MCF 10A (cell line): ENCODE results near the gene CMTM4. TPM values are rescaled to one million over a fixed set of nuclear protein-coding genes. Genes with fewer than 3 reads are reported as not detected.

Source experiments
- BruUV-seq: library from RNA; stranded (reverse); fragments of 400-500 nt; replicated peaks from 2 replicates; lab custom pipeline; 2021; lab: Mats Ljungman, UMichigan
- CTCF ChIA-PET: fragments of 300-600 bp; sonication (Branson Sonifier 250); formaldehyde crosslinking; extraction: SDS; loops from one replicate; lab custom pipeline; 2021; ENCODE audit warnings: antibody characterized with exemption, inconsistent platforms; lab: Yijun Ruan, JAX
- POLR2A ChIA-PET: fragments of 300-600, 350-650 bp; sonication (Branson Sonifier 250); formaldehyde crosslinking; extraction: SDS; loops from one replicate; lab custom pipeline; 2020; ENCODE audit warnings: antibody characterized with exemption, inconsistent platforms; lab: Yijun Ruan, JAX
- DNase-seq: peaks from one replicate; pipeline ENCODE4 v3.0.0-alpha.2; 2018; ENCODE audit not compliant: unreplicated experiment
- H3K27ac Mint-ChIP-seq: one replicate; pipeline ENCODE4 v1.8.0; 2022; ENCODE audit warnings: mild to moderate bottlenecking, low read depth, mixed read lengths; ENCODE audit not compliant: unreplicated experiment
- H3K27me3 Mint-ChIP-seq: one replicate; pipeline ENCODE4 v1.8.0; 2022; ENCODE audit warnings: mixed read lengths; ENCODE audit not compliant: insufficient read depth, unreplicated experiment
- H3K36me3 Mint-ChIP-seq: one replicate; pipeline ENCODE4 v1.8.0; 2022; ENCODE audit warnings: mild to moderate bottlenecking, moderate library complexity, mixed read lengths; ENCODE audit not compliant: insufficient read depth, unreplicated experiment
- H3K4me1 Mint-ChIP-seq: one replicate; pipeline ENCODE4 v1.8.0; 2022; ENCODE audit warnings: mixed read lengths; ENCODE audit not compliant: insufficient read depth, unreplicated experiment
- H3K4me3 Mint-ChIP-seq: one replicate; pipeline ENCODE4 v1.8.0; 2022; ENCODE audit warnings: mild to moderate bottlenecking, moderate library complexity, mixed read lengths; ENCODE audit not compliant: unreplicated experiment
- H3K9me3 Mint-ChIP-seq: one replicate; pipeline ENCODE4 v1.8.0; 2022; ENCODE audit warnings: mixed read lengths; ENCODE audit not compliant: unreplicated experiment
- CTCF ChIP-seq: fragments of 200-600 bp; IDR thresholded peaks from one replicate; pipeline ENCODE4 v1.8.0; 2022; ENCODE audit warnings: antibody characterized with exemption, mild to moderate bottlenecking; ENCODE audit not compliant: unreplicated experiment
- intact Hi-C: fragments of 100-400 bp; cut with micrococcal nuclease; formaldehyde crosslinking; loops from 2 replicates; pipeline ENCODE4 v1.14.1; 2022
- total RNA-seq: library from RNA; stranded (reverse); gene quantifications from 2 replicates; pipeline ENCODE4 v1.2.3, GENCODE V29; 2022

CMTM4 gene
- total RNA-seq, 1 experiment from 2014 or later: 27.2 TPM

- TF ChIP-seq CTCF: peak; percentile 54
- Mint-ChIP-seq H3K4me3 (no peak overlapping the region), H3K27ac (no peak overlapping the region), H3K9me3 (no peaks in the 10 kb centered on the region), H3K4me1 (no peaks in the 10 kb centered on the region), H3K27me3 (no peaks in the 10 kb centered on the region), H3K36me3 (peaks cover 6% of the 10 kb centered on the region)
- no TSS peak for BruUV-seq
- ChIA-PET CTCF (interaction anchor here (0.5 to 1.2 kb wide), 7 partner anchors 14 to 310 kb away, joined by 3 to 4 read pairs (median 3); no protein-coding TSS in a partner anchor), POLR2A (no interaction called here)
- intact Hi-C loops: loop anchor here (2.0 kb wide), 1 partner anchor 110 kb away; no protein-coding TSS in a partner anchor
- peak; percentile 53 for DNase-seq
These were observed 107.4 kb downstream of the CMTM4 start for GRCh38 chr16:66588981-66589713.

- intact Hi-C loops: loop anchor here (2.0 kb wide), 1 partner anchor 109 kb away; no protein-coding TSS in a partner anchor
- BruUV-seq: no TSS peak
- Mint-ChIP-seq H3K4me1 (no peaks in the 10 kb centered on the region), H3K36me3 (peaks cover 6% of the 10 kb centered on the region), H3K4me3 (no peak overlapping the region), H3K27ac (no peak overlapping the region), H3K27me3 (no peaks in the 10 kb centered on the region), H3K9me3 (no peaks in the 10 kb centered on the region)
- POLR2A ChIA-PET: no interaction called here
- CTCF ChIA-PET: no interaction called here
- no peak for TF ChIP-seq CTCF
- no peak for DNase-seq
These were observed 108.5 kb downstream of the CMTM4 start for GRCh38 chr16:66587881-66588600.

- intact Hi-C loops: no loop called here
- DNase-seq: no peak
- Mint-ChIP-seq H3K4me1 (peaks cover 13% of the 10 kb centered on the region), H3K4me3 (no peak overlapping the region), H3K36me3 (peaks cover 6% of the 10 kb centered on the region), H3K27ac (no peak overlapping the region), H3K9me3 (no peaks in the 10 kb centered on the region), H3K27me3 (no peaks in the 10 kb centered on the region)
- no TSS peak for BruUV-seq
- POLR2A ChIA-PET: interaction anchor here (1.0 kb wide), 1 partner anchor 33 kb away, joined by 4 read pairs; the partner anchor contains the start of gene CKLF
- CTCF ChIA-PET: interaction anchor here (0.5 to 1.1 kb wide), 4 partner anchors 10 to 112 kb away, joined by 3 to 5 read pairs (median 3); no protein-coding TSS in a partner anchor
- TF ChIP-seq CTCF: no peak
These were observed 110.9 kb downstream of the CMTM4 start for GRCh38 chr16:66585481-66586239.
